HG03565 (cell line): ENCODE results near the gene LAMP1.
"Not testable (repeated sequence)": the region's sequence is repeated elsewhere in the genome, so short reads cannot be mapped to it uniquely, and the experiment has no call there.

ENCODE experiments used
- ATAC-seq: cut with Tn5 transposase; IDR thresholded peaks from one replicate; pipeline ENCODE4 v1.9.1; 2021; ENCODE audit warnings: mild to moderate bottlenecking, moderate library complexity; ENCODE audit not compliant: unreplicated experiment

Gene LAMP1, protein sequence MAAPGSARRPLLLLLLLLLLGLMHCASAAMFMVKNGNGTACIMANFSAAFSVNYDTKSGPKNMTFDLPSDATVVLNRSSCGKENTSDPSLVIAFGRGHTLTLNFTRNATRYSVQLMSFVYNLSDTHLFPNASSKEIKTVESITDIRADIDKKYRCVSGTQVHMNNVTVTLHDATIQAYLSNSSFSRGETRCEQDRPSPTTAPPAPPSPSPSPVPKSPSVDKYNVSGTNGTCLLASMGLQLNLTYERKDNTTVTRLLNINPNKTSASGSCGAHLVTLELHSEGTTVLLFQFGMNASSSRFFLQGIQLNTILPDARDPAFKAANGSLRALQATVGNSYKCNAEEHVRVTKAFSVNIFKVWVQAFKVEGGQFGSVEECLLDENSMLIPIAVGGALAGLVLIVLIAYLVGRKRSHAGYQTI

DNA sequence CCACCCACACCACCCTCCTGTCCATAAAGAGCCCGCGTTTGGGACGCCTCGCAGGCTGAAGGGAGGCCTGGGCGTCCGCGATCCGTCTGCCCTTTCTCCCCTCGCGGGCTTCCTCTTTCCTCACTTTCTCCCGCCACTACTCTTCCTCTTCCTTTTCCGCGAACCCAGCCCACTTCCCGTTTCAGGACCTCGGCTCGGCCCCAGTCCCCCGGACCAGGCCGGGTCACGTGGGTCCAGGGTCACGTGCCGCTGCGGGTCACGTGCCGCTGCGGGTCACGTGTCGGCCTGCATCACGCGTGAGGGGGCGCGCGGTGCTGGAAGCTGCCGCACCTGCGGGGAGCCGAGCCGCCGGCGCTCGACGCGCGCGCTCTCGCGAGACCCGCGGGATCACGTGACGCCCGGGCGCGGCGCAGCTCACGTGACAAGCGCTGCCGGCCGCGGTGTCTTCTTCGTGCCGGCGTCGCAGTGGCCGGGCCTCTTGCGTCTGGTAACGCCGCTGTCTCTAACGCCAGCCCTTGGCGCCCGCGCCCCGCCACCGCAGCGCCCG lies at the start of gene LAMP1:
TSS of gene LAMP1 (plus strand) at position 417 of the 547 bp plus-strand sequence. CDS start 196 bp downstream, outside the sequence.
- ATAC-seq = peak; percentile 75

- ATAC-seq = no peak
Measured at GRCh38 chr13:113252516-113253095, 44.4 kb upstream of the LAMP1 start.

GRCh38 chr13:113257908-113258307 lies 39.1 kb upstream of the LAMP1 start:
- not testable (repeated sequence) for ATAC-seq

DNA sequence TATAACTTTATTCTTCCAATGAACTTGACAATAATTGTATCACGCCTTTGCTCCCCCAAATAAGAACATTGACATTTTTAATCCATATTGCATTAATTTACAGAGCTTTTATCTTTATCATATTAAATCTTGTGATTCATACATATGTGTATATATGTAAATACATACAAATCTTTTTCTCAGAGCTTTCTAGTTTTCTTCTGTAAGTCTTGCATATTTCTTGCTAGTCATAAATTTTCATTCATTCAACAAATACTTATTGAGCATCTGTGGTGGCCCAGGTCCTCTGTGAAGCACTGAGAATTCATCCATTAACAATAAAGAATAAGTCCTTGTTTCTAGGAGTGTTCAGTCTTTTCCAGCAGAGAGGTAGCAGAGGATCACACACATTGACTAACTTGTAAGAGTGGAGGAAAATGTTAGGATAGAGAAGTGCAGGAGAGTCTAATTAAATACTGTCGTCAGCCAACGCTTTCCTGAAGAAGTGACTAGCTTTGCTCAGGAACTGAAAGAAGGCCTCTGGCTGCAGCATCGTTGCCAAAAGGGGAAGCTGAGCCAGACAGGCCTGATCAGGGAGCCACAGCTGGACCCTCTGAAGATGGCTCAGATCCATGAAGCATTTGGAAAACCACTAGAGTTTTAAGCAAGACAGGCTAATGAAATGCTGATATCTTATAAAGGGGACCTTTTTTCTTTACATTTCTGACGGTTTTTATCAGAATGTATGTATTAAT lies 38.6 kb upstream of the LAMP1 start:
- no peak for ATAC-seq

- ATAC-seq = no peak
Measured at GRCh38 chr13:113260996-113261395, 36.0 kb upstream of the LAMP1 start.

GRCh38 chr13:113263016-113263415 lies 34.0 kb upstream of the LAMP1 start:
- ATAC-seq = not testable (repeated sequence)

GRCh38 chr13:113267642-113268405 lies 29.2 kb upstream of the LAMP1 start:
- no peak for ATAC-seq

- no peak for ATAC-seq
Measured at GRCh38 chr13:113272031-113272430, 25.0 kb upstream of the LAMP1 start.

GRCh38 chr13:113272701-113273181 lies 24.3 kb upstream of the LAMP1 start:
- no peak for ATAC-seq

- no peak for ATAC-seq
Measured at GRCh38 chr13:113273321-113273720, 23.7 kb upstream of the LAMP1 start.

DNA sequence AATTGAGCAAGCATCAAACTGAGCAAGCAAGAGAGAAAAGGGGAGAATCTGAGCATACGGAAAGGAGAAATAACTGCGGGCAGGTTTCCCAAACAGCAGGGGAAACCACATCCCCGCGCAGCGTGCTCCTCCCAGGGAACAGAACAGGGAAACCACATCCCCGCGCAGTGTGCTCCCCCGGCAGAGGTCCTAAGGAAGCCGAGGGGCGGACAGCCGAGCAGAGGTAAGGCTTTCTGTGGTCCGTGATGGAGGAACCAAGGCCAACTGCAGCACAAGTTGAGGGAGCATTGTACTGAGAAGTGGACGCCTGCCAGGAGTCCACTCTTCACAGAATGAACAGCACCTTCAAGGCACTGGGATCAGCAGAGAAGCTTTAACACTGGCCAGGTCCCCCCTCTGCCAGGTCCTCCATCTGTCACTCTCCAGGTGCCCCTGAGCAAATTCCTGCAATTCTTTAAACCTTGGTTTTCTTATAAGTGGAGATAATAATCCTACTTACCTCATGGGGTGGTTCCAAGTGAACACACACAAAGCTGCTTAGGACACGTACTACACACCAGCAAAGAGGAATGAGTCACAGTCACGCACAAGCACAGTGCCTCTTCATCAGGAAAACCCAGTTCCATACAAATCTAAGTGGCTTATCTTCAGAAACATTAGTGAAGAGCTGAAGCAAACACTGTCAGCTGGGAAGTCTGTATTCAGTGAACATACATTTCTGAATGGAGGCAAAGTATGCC lies 23.0 kb upstream of the LAMP1 start:
- no peak for ATAC-seq

- no peak for ATAC-seq
Measured at GRCh38 chr13:113274721-113275120, 22.3 kb upstream of the LAMP1 start.

DNA sequence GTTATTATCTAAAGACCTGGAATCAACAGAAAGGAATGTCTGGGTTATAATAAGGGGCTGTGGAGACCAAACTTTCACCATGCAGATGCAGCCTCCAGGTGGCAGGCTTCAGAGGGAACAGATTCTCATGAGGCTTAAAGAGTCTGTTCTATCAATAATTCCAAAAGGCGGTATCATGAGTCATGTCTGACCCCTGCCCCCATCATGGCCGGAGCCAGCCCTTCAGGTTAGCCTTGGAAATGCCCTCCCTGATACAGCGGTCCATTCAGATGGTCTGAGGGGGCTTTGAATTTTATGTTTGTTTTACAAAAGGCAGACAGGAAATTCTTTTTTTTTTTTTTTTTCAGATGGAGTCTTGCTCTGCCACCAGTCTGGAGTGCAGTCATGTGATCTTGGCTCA lies 21.7 kb upstream of the LAMP1 start:
- ATAC-seq = no peak

DNA sequence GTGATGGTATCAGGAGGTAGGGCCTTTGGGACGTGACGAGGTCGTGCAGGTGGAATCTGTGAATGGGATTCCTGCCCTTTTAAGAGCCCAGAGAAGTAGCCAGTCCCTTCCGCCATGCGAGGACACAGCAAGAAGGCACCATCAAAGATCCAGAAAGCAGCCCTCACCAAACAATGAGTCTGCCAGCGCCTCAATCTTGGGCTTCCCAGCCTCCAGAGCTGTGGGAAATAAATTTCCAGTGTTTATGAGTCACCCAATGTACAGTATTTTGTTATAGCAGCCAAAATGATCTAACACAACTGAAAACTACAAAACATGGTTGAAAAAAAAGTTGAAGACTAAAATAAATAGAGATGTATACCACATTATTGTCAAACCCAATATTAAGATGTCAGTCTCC lies 16.9 kb upstream of the LAMP1 start:
- ATAC-seq = no peak

- no peak for ATAC-seq
Measured at GRCh38 chr13:113283904-113284303, 13.1 kb upstream of the LAMP1 start.

DNA sequence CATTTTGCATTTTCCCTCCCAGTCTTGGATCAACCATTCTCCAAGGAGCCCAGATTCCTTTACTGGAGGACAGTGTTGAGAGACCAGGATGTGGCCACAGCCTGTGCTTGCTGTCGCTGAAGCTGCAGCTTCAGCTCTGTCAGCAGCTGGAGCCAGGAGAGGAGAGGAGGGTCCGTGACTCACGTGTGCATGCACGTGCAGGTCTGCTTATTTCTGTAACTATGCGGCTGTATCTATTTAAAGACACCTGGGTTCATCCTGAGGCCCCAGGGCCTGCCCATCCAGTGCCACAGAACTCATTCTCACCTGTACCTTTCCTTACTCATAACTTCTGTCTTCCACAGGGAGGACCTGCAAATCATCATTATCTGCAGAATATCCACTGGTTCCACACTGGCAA lies 8.2 kb upstream of the LAMP1 start:
- no peak for ATAC-seq

- no peak for ATAC-seq
Measured at GRCh38 chr13:113291129-113291528, 5.9 kb upstream of the LAMP1 start.

GRCh38 chr13:113292021-113292862 lies 4.8 kb upstream of the LAMP1 start:
- no peak for ATAC-seq

DNA sequence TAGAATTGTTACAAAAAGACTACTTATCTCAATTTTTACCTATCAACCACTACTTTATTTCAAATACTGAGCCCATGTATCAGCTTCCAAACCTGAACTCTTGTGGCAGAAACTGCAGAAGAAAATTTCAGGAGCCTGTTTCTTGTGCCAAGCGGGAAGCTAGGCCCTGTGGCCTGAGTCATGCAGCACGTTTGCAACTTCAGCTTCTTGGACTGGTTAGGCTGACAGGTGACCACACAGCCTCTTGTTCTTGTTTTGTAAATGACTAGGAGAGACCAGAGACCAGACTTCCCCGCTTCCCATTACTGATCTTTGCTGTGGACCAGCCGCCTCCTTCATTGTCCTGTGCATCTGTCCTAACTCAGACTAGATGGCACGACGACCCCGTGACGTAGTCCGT lies 3.4 kb upstream of the LAMP1 start:
- ATAC-seq = no peak
